ENCODE data around the gene MTURN. TPM values are rescaled to one million over a fixed set of nuclear protein-coding genes. Genes with fewer than 3 reads are reported as not detected.

MTURN gene
- total and polyA plus RNA-seq, 9 of the 15 experiments (the other 6 are each of a cell fraction or from before 2014, with no cell fraction given): 0.94 to 14.8 (median 6.4) TPM

DNA sequence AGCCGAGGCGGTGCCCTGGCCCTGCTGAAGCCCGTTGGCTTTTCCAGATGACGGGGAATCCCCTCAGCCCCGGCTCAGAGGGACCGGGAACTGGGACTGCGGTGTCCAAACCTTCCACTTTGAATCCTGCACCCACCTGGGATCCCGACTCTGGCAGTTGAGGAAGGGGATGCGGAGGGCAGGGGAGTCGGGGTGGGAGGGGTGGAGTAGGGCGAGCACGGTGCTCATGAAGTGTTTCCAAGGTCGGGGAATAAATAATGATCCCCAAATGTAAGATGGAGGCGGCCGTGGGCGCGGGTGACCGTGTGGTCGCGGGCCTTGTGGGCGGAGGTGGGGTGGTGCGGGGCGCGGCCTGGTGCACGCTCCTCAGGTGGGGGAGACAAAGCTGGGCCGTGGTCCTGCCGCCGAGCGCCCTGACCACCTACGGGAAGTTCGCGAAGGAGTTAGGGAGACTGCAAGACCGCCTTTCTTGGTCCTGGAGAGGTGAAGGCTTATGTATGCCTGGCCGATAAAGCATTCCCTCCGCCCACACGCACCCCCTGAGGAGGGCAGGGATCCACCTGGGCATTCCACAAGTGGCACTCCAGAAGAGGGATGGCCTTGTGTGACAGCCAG is 1.4 kb downstream of the MTURN start:
- ATAC-seq (no peak), FAIRE-seq (no peak), DNase-seq (ENCODE audit: extremely low read depth in 1 of 4, low spot score in 3 of 4) (peak in 2 of 4 experiments; percentile 28 to 41)
- peaks cover 5 to 16% of the 10 kb centered on the region in 2 experiments; a peak in 4 of 5 replicates for H3K4me1 ChIP-seq (replicated peaks in 1 of 2; ENCODE audit: control insufficient read depth in 2 of 2, insufficient read depth in 2 of 2, low read length in 2 of 2)
- H2AFZ ChIP-seq (ENCODE audit: low read depth, low read length): peak overlapping the region; percentile 88; the same call in 1 of the 2 replicates
- intact Hi-C loops (cut with micrococcal nuclease): loop anchor here (5.0 kb wide), 1 partner anchor 109 kb away; the partner anchor contains the start of genes FKBP14 and PLEKHA8
- peak overlapping the region; percentile 76 for H3K4me3 ChIP-seq
- no peaks in the 10 kb centered on the region for H3K36me3 ChIP-seq (ENCODE audit: control insufficient read depth, insufficient read depth, low read length)
- WGBS (ENCODE audit: insufficient coverage, low coverage, missing lambda C conversion rate): 76% methylated on average over 27 of the region's 36 CpGs
- no peaks in the 10 kb centered on the region for H4K20me1 ChIP-seq (replicated peaks; ENCODE audit: control insufficient read depth, insufficient read depth, low read length)
- H3K27ac ChIP-seq (ENCODE audit: extremely low read depth, low read depth, low read length): no peak overlapping the region
- peak overlapping the region; percentile 72 to 95 for H3K9ac ChIP-seq (ENCODE audit: insufficient read depth in 1 of 2, low read depth in 2 of 2, low read length in 2 of 2)
- H3K9me3 ChIP-seq (replicated peaks; ENCODE audit: control insufficient read depth, insufficient read depth, low read depth, low read length): no peaks in the 10 kb centered on the region
- H3K79me2 ChIP-seq (ENCODE audit: control insufficient read depth, insufficient read depth, low read length): peaks cover 7% of the 10 kb centered on the region; the same call in 2 of the 3 replicates
- no peaks in the 10 kb centered on the region for H3K9me1 ChIP-seq (ENCODE audit: control insufficient read depth, insufficient read depth, low read length)
- no peak for TF ChIP-seq IFI16 (CRISPR knock-in tag; IDR thresholded peaks at IDR 0.05)
- peak; percentile 48 for TF ChIP-seq EGR1 (conservative IDR thresholded peaks at IDR 0.05)
- TF ChIP-seq NRF1 (conservative IDR thresholded peaks at IDR 0.05 in 1 of 2, IDR thresholded peaks at IDR 0.05 in 1 of 2): peak; percentile 30 to 52
- TF ChIP-seq RBFOX2 (IDR thresholded peaks at IDR 0.05; ENCODE audit: low read depth, low read length): peak; percentile 3
- peak; percentile 33; the same call in 1 of the 2 replicates for TF ChIP-seq POLR2G (IDR thresholded peaks at IDR 0.05; ENCODE audit: low read depth, low read length)
- TF ChIP-seq HNRNPH1 (optimal IDR thresholded peaks at IDR 0.05; ENCODE audit: low read depth, low read length): no peak
- TF ChIP-seq RBM22 (IDR thresholded peaks at IDR 0.05; ENCODE audit: low read depth, low read length, poor library complexity, severe bottlenecking): peak; percentile 3
- TF ChIP-seq, protein P1, sequence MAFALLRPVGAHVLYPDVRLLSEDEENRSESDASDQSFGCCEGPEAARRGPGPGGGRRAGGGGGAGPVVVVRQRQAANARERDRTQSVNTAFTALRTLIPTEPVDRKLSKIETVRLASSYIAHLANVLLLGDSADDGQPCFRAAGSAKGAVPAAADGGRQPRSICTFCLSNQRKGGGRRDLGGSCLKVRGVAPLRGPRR (CRISPR knock-in tag; IDR thresholded peaks at IDR 0.05): no peak
- no peaks in the 10 kb centered on the region for H3K27me3 ChIP-seq (ENCODE audit: control insufficient read depth in 2 of 2, insufficient read depth in 2 of 2, low read length in 2 of 2)
- ChIA-PET CTCF (ENCODE audit: low intra/inter-chr PET ratio) (no interaction called here), POLR2A (interaction anchor here (0.6 to 2.4 kb wide), 4 partner anchors 10 to 947 kb away, joined by 3 to 11 read pairs (median 4); no protein-coding TSS in a partner anchor)
- H3K4me2 ChIP-seq (ENCODE audit: insufficient read depth, low read length): peak overlapping the region; percentile 80
- in situ Hi-C loops (cut with MboI): no loop called here
- no TSS peak for BruUV-seq (replicated peaks)
